Renal cortical epithelial cell (primary cell): ENCODE measurements around the gene SNAPC4. TPM values are rescaled to one million over a fixed set of nuclear protein-coding genes. Genes with fewer than 3 reads are reported as not detected.
"Not testable (repeated sequence)": the region's sequence is repeated elsewhere in the genome, so short reads cannot be mapped to it uniquely, and the experiment has no call there.

Experiments
- DNase-seq: peaks from one replicate; pipeline ENCODE4 v3.0.0-alpha.2; 2011; ENCODE audit warnings: low read depth
- total RNA-seq: library from RNA; depleted of rRNA; stranded (reverse); fragments of >200 nt; gene quantifications from 2 replicates; pipeline ENCODE4 v1.2.3, GENCODE V29; 2014

SNAPC4 gene
- total RNA-seq, 1 donor from 2014 or later: 15.5 TPM

GRCh38 chr9:136433849-136434579 lies 34.0 kb upstream of the SNAPC4 start:
- DNase-seq: no peak

- no peak for DNase-seq
Observed at GRCh38 chr9:136433043-136433715, 33.2 kb upstream of the SNAPC4 start.

GRCh38 chr9:136432591-136432990 lies 32.6 kb upstream of the SNAPC4 start:
- no peak for DNase-seq

- DNase-seq: no peak
Observed at GRCh38 chr9:136431782-136432350, 31.9 kb upstream of the SNAPC4 start.

- DNase-seq: no peak
Observed at GRCh38 chr9:136430588-136431234, 30.7 kb upstream of the SNAPC4 start.

- DNase-seq: no peak
Observed at GRCh38 chr9:136429683-136430491, 29.9 kb upstream of the SNAPC4 start.

GRCh38 chr9:136429075-136429628 lies 29.2 kb upstream of the SNAPC4 start:
- no peak for DNase-seq

GRCh38 chr9:136426787-136427186 lies 26.8 kb upstream of the SNAPC4 start:
- DNase-seq: no peak

- not testable (repeated sequence) for DNase-seq
Observed at GRCh38 chr9:136425367-136425766, 25.4 kb upstream of the SNAPC4 start.

GRCh38 chr9:136424750-136425362 lies 24.9 kb upstream of the SNAPC4 start:
- DNase-seq: no peak

GRCh38 chr9:136423432-136424146 lies 23.6 kb upstream of the SNAPC4 start:
- DNase-seq: no peak

- no peak for DNase-seq
Observed at GRCh38 chr9:136422876-136423275, 22.9 kb upstream of the SNAPC4 start.

- no peak for DNase-seq
Observed at GRCh38 chr9:136421791-136422190, 21.8 kb upstream of the SNAPC4 start.

- DNase-seq: no peak
Observed at GRCh38 chr9:136419092-136419420, 19.1 kb upstream of the SNAPC4 start.

GRCh38 chr9:136418182-136419091 lies 18.5 kb upstream of the SNAPC4 start:
- no peak for DNase-seq

- DNase-seq: no peak
Observed at GRCh38 chr9:136416914-136417313, 16.9 kb upstream of the SNAPC4 start.

GRCh38 chr9:136416427-136416826 lies 16.5 kb upstream of the SNAPC4 start:
- no peak for DNase-seq

- no peak for DNase-seq
Observed at GRCh38 chr9:136412962-136413361, 13.0 kb upstream of the SNAPC4 start.

GRCh38 chr9:136411378-136411777 lies 11.4 kb upstream of the SNAPC4 start:
- no peak for DNase-seq
